IMR-90 (cell line): Measurements from ENCODE around the gene AGMO. TPM values are rescaled to one million over a fixed set of nuclear protein-coding genes. Genes with fewer than 3 reads are reported as not detected.

Experiments used
- ATAC-seq: fragments of 200-7000 bp; cut with Tn5 transposase; 2 replicates; pipeline ENCODE4 v1.9.1; 2020; ENCODE audit warnings: low read depth, mild to moderate bottlenecking, moderate library complexity
- BruUV-seq: library from RNA; stranded (reverse); fragments of 400-500 nt; replicated peaks from 2 replicates; lab custom pipeline; 2021; lab: Mats Ljungman, UMichigan
- CTCF ChIA-PET: fragments of 300-600 bp; formaldehyde crosslinking; extraction: SDS; loops from one replicate; lab custom pipeline; 2021; ENCODE audit warnings: antibody characterized with exemption; lab: Yijun Ruan, JAX
- POLR2A ChIA-PET: fragments of 300-600 bp; sonication (Branson Sonifier 250); formaldehyde crosslinking; loops from one replicate; lab custom pipeline; 2022; ENCODE audit warnings: antibody characterized with exemption; ENCODE audit not compliant: unreplicated experiment; lab: Charles Lee
- DNase-seq: peaks from one replicate; pipeline ENCODE4 v3.0.0; 2013
- H2AFZ ChIP-seq: replicated peaks from 2 replicates; pipeline ENCODE3; 2013; ENCODE audit warnings: low read length, mild to moderate bottlenecking; ENCODE audit not compliant: poor library complexity
- H2AK5ac ChIP-seq: 2 replicates; pipeline ENCODE4 v1.6.1; 2013; ENCODE audit warnings: low read depth, low read length, inconsistent platforms
- H2AK9ac ChIP-seq: replicated peaks from 2 replicates; pipeline ENCODE3; 2013; ENCODE audit warnings: mild to moderate bottlenecking, low read depth, low read length, moderate library complexity; ENCODE audit not compliant: poor library complexity
- H2BK120ac ChIP-seq: 2 replicates; pipeline ENCODE4 v1.6.1; 2013; ENCODE audit warnings: low read depth, low read length, inconsistent platforms
- H2BK15ac ChIP-seq: 3 replicates; pipeline ENCODE4 v1.6.1; 2013; ENCODE audit warnings: low read depth, low read length, inconsistent platforms
- H2BK20ac ChIP-seq: 2 replicates; pipeline ENCODE4 v1.6.1; 2013; ENCODE audit warnings: low read depth, mild to moderate bottlenecking, inconsistent platforms, low read length, moderate library complexity
- H2BK5ac ChIP-seq: 2 replicates; pipeline ENCODE4 v1.6.1; 2013; ENCODE audit warnings: mild to moderate bottlenecking, low read depth, low read length, inconsistent platforms; ENCODE audit not compliant: poor library complexity, severe bottlenecking
- H3K14ac ChIP-seq: replicated peaks from 2 replicates; pipeline ENCODE4 v1.6.1; 2013; ENCODE audit warnings: low read depth, low read length, inconsistent platforms
- H3K18ac ChIP-seq: 2 replicates; pipeline ENCODE4 v1.6.1; 2013; ENCODE audit warnings: low read depth, low read length, control low read depth
- H3K23ac ChIP-seq: 2 replicates; pipeline ENCODE4 v1.6.1; 2013; ENCODE audit warnings: low read depth, low read length, inconsistent platforms
- H3K27ac ChIP-seq: 2 replicates; pipeline ENCODE4 v1.5.1; 2013; ENCODE audit warnings: mild to moderate bottlenecking, control low read depth, low read length; ENCODE audit not compliant: insufficient read depth
- H3K27me3 ChIP-seq: 2 replicates; pipeline ENCODE4 v1.6.1; 2013; ENCODE audit warnings: low read length; ENCODE audit not compliant: control insufficient read depth, insufficient read depth
- H3K36me3 ChIP-seq: 2 replicates; pipeline ENCODE4 v1.6.1; 2013; ENCODE audit warnings: low read length, mixed read lengths; ENCODE audit not compliant: control insufficient read depth, insufficient read depth
- H3K4ac ChIP-seq: 2 replicates; pipeline ENCODE4 v1.6.1; 2013; ENCODE audit warnings: low read depth, low read length, inconsistent platforms
- H3K4me1 ChIP-seq: 2 replicates; pipeline ENCODE4 v1.6.1; 2013; ENCODE audit warnings: low read length, mixed read lengths; ENCODE audit not compliant: control insufficient read depth, insufficient read depth
- H3K4me2 ChIP-seq: 2 replicates; pipeline ENCODE4 v1.6.1; 2013; ENCODE audit warnings: low read depth, mild to moderate bottlenecking, control low read depth, low read length, moderate library complexity
- H3K4me3 ChIP-seq: 2 replicates; pipeline ENCODE4 v1.5.1; 2013; ENCODE audit warnings: low read depth, mild to moderate bottlenecking, control low read depth, low read length, moderate library complexity; ENCODE audit not compliant: insufficient read depth
- H3K56ac ChIP-seq: 2 replicates; pipeline ENCODE4 v1.6.1; 2013; ENCODE audit warnings: low read length, inconsistent platforms; ENCODE audit not compliant: insufficient read depth; ENCODE audit errors: extremely low read depth
- H3K79me1 ChIP-seq, 2 experiments: 2 replicates each; pipeline ENCODE4 v1.6.1; 2013; ENCODE audit warnings: low read length in 2 of 2, inconsistent platforms in 1 of 2, low read depth in 1 of 2
- H3K9ac ChIP-seq: 2 replicates; pipeline ENCODE4 v1.6.1; 2013; ENCODE audit warnings: low read depth, low read length, control low read depth
- H3K9me1 ChIP-seq: 2 replicates; pipeline ENCODE4 v1.6.1; 2013; ENCODE audit warnings: low read length, inconsistent platforms; ENCODE audit not compliant: insufficient read depth
- H3K9me3 ChIP-seq: 2 replicates; pipeline ENCODE4 v1.6.1; 2013; ENCODE audit warnings: low read length; ENCODE audit not compliant: control insufficient read depth, insufficient read depth
- H4K20me1 ChIP-seq: 2 replicates; pipeline ENCODE4 v1.6.1; 2013; ENCODE audit warnings: low read length, inconsistent platforms; ENCODE audit not compliant: insufficient read depth
- H4K5ac ChIP-seq: 2 replicates; pipeline ENCODE4 v1.6.1; 2013; ENCODE audit warnings: mild to moderate bottlenecking, low read depth, low read length, control low read depth
- H4K8ac ChIP-seq, 2 experiments: 2 replicates each; pipeline ENCODE4 v1.6.1; 2013; ENCODE audit warnings: low read depth in 2 of 2, low read length in 2 of 2, control low read depth in 1 of 2, inconsistent platforms in 1 of 2
- H4K91ac ChIP-seq: 2 replicates; pipeline ENCODE4 v1.6.1; 2013; ENCODE audit warnings: low read depth, low read length, inconsistent platforms; ENCODE audit not compliant: insufficient read depth
- BHLHE40 ChIP-seq: fragments of 150-350 bp; IDR thresholded peaks from 2 replicates; pipeline ENCODE4 v1.6.1; 2016; ENCODE audit warnings: mild to moderate bottlenecking, low read depth, low read length
- CEBPB ChIP-seq: IDR thresholded peaks from 2 replicates; pipeline ENCODE4 v1.6.1; 2012; ENCODE audit warnings: low read depth, low read length, improper control_type of control experiment
- CHD1 ChIP-seq: IDR thresholded peaks from 2 replicates; pipeline ENCODE4 v1.6.1; 2012; ENCODE audit warnings: low read depth, low read length, improper control_type of control experiment
- CTCF ChIP-seq: conservative IDR thresholded peaks from 2 replicates; pipeline ENCODE4 v1.5.1; 2012; ENCODE audit warnings: mild to moderate bottlenecking, low read depth, low read length, improper control_type of control experiment
- ELK1 ChIP-seq: fragments of 150-350 bp; IDR thresholded peaks from 2 replicates; pipeline ENCODE4 v1.6.1; 2016; ENCODE audit warnings: low read depth, mild to moderate bottlenecking, low read length, moderate library complexity, borderline replicate concordance
- FOS ChIP-seq: fragments of 150-350 bp; IDR thresholded peaks from 2 replicates; pipeline ENCODE4 v1.6.1; 2016; ENCODE audit warnings: low read depth, low read length
- MAFK ChIP-seq: IDR thresholded peaks from 2 replicates; pipeline ENCODE4 v1.6.1; 2012; ENCODE audit warnings: low read depth, low read length, improper control_type of control experiment
- MAZ ChIP-seq: IDR thresholded peaks from 2 replicates; pipeline ENCODE4 v1.6.1; 2012; ENCODE audit warnings: low read depth, mild to moderate bottlenecking, low read length, improper control_type of control experiment, moderate library complexity, borderline replicate concordance
- MXI1 ChIP-seq: IDR thresholded peaks from 2 replicates; pipeline ENCODE4 v1.6.1; 2012; ENCODE audit warnings: low read depth, mild to moderate bottlenecking, low read length, moderate library complexity, borderline replicate concordance
- NFE2L2 ChIP-seq: fragments of 150-350 bp; IDR thresholded peaks from 2 replicates; pipeline ENCODE4 v1.6.1; 2016; ENCODE audit warnings: low read depth, mild to moderate bottlenecking, low read length
- POLR2A ChIP-seq: IDR thresholded peaks from 2 replicates; pipeline ENCODE4 v1.6.1; 2012; ENCODE audit warnings: mild to moderate bottlenecking, low read depth, low read length
- RAD21 ChIP-seq: IDR thresholded peaks from 2 replicates; pipeline ENCODE4 v1.6.1; 2012; ENCODE audit warnings: low read length, improper control_type of control experiment
- RCOR1 ChIP-seq: IDR thresholded peaks from 2 replicates; pipeline ENCODE4 v1.6.1; 2012; ENCODE audit warnings: mild to moderate bottlenecking, low read length, improper control_type of control experiment; ENCODE audit not compliant: insufficient replicate concordance
- RFX5 ChIP-seq: IDR thresholded peaks from 2 replicates; pipeline ENCODE4 v1.8.0; 2012; ENCODE audit warnings: low read depth, mild to moderate bottlenecking, low read length, moderate library complexity
- SMC3 ChIP-seq: fragments of 150-350 bp; IDR thresholded peaks from 2 replicates; pipeline ENCODE4 v1.6.1; 2016; ENCODE audit warnings: low read depth, mild to moderate bottlenecking, antibody characterized with exemption, low read length, moderate library complexity
- USF2 ChIP-seq: fragments of 150-350 bp; IDR thresholded peaks from 2 replicates; pipeline ENCODE4 v1.6.1; 2017; ENCODE audit warnings: mild to moderate bottlenecking, antibody characterized with exemption, low read length, low read depth
- WGBS, 2 experiments: methylation state at CpG; one replicate each; pipeline versions ENCODE4 v1.1.5 to v1.1.7; 2013; ENCODE audit warnings: missing lambda C conversion rate in 2 of 2; ENCODE audit not compliant: insufficient read length in 1 of 2; ENCODE audit errors: extremely low coverage in 2 of 2; 5-methylcytosine and 5-hydroxymethylcytosine counted together
- dilution Hi-C: fragments of 300-500 bp; cut with HindIII; formaldehyde crosslinking; loops from one replicate; pipeline ENCODE4 v1.14.3; 2018; ENCODE audit warnings: low sequenced_read_pairs; ENCODE audit not compliant: unreplicated experiment
- in situ Hi-C: fragments of 300-500 bp; cut with MboI; formaldehyde crosslinking; loops from 3 replicates; pipeline ENCODE4 v1.14.3; 2019; ENCODE audit warnings: low sequenced_read_pairs, inconsistent platforms, mixed read lengths
- intact Hi-C: fragments of 100-400 bp; cut with micrococcal nuclease; formaldehyde crosslinking; loops from 2 replicates; pipeline ENCODE4 v1.10.0; 2022
- polyA plus RNA-seq, 3 experiments: library from polyadenylated mRNA; depleted of rRNA; stranded (reverse); fragments of >200 nt; gene quantifications; 2 replicates each; pipeline ENCODE4 v1.2.3, GENCODE V29; 2012; ENCODE audit warnings: low replicate concordance in 1 of 3
- total RNA-seq: library from RNA; depleted of rRNA; stranded (reverse); fragments of >200 nt; gene quantifications from 2 replicates; pipeline ENCODE4 v1.2.3, GENCODE V29; 2012

Gene AGMO
- total and polyA plus RNA-seq, 2 of the 4 experiments (the other 2 are of a cell fraction) = not detected

GRCh38 chr7:15459018-15459615, 102.7 kb downstream of the AGMO start:
- Histone ChIP-seq H3K79me1 (no peaks in the 10 kb centered on the region), H4K91ac (no peak overlapping the region), H2AK9ac (no peak overlapping the region), H4K5ac (no peak overlapping the region), H2BK15ac (no peak overlapping the region), H3K23ac (no peak overlapping the region), H3K27ac (no peak overlapping the region), H4K20me1 (no peaks in the 10 kb centered on the region), H3K9me1 (no peaks in the 10 kb centered on the region), H4K8ac (no peak overlapping the region), H3K36me3 (no peaks in the 10 kb centered on the region), H2AK5ac (no peak overlapping the region), H3K14ac (no peak overlapping the region), H3K4me3 (no peak overlapping the region), H2BK120ac (no peak overlapping the region; the same call in 1 of the 2 replicates), H3K4me1 (peaks cover 6% of the 10 kb centered on the region; the same call in 1 of the 2 replicates), H3K4me2 (no peak overlapping the region), H2BK20ac (peak overlapping the region; percentile 27; the same call in 1 of the 2 replicates), H2BK5ac (no peak overlapping the region), H2AFZ (no peak overlapping the region), H3K9me3 (no peaks in the 10 kb centered on the region), H3K18ac (no peak overlapping the region), H3K56ac (no peak overlapping the region), H3K27me3 (no peaks in the 10 kb centered on the region), H3K4ac (no peak overlapping the region), H3K9ac (no peak overlapping the region)
- DNase-seq = no peak
- WGBS, 2 experiments = 100% methylated on average over 1 of the region's 6 CpGs; no CpG with 5 or more reads in 1 of the 2 experiments
- dilution Hi-C loops = no loop called here
- POLR2A ChIA-PET = no interaction called here
- intact Hi-C loops = no loop called here
- BruUV-seq = no TSS peak
- CTCF ChIA-PET = interaction anchor here (0.6 kb wide), 1 partner anchor 14 kb away, joined by 3 read pairs; no protein-coding TSS in a partner anchor
- no peak for ATAC-seq
- in situ Hi-C loops = no loop called here
- TF ChIP-seq CEBPB = no peak
- no peak for TF ChIP-seq FOS
- TF ChIP-seq ELK1 = no peak
- TF ChIP-seq POLR2A = no peak
- no peak for TF ChIP-seq MAFK
- TF ChIP-seq RAD21 = no peak
- no peak for TF ChIP-seq SMC3
- TF ChIP-seq USF2 = no peak
- TF ChIP-seq NFE2L2 = no peak
- TF ChIP-seq CHD1 = no peak
- TF ChIP-seq RFX5 = no peak
- no peak for TF ChIP-seq BHLHE40
- TF ChIP-seq RCOR1 = no peak
- TF ChIP-seq MAZ = no peak
- TF ChIP-seq MXI1 = no peak
- no peak for TF ChIP-seq CTCF
